IMR-90 (cell line): ENCODE data around the gene ALDOC. TPM values are rescaled to one million over a fixed set of nuclear protein-coding genes. Genes with fewer than 3 reads are reported as not detected.
"Not testable (repeated sequence)": the region's sequence is repeated elsewhere in the genome, so short reads cannot be mapped to it uniquely, and the experiment has no call there.

Experiments
- ATAC-seq: fragments of 200-7000 bp; cut with Tn5 transposase; 2 replicates; pipeline ENCODE4 v1.9.1; 2020; ENCODE audit warnings: low read depth, mild to moderate bottlenecking, moderate library complexity
- BruUV-seq: library from RNA; stranded (reverse); fragments of 400-500 nt; replicated peaks from 2 replicates; lab custom pipeline; 2021; lab: Mats Ljungman, UMichigan
- CTCF ChIA-PET: fragments of 300-600 bp; formaldehyde crosslinking; extraction: SDS; loops from one replicate; lab custom pipeline; 2021; ENCODE audit warnings: antibody characterized with exemption; lab: Yijun Ruan, JAX
- POLR2A ChIA-PET: fragments of 300-600 bp; sonication (Branson Sonifier 250); formaldehyde crosslinking; loops from one replicate; lab custom pipeline; 2022; ENCODE audit warnings: antibody characterized with exemption; ENCODE audit not compliant: unreplicated experiment; lab: Charles Lee
- DNase-seq: peaks from one replicate; pipeline ENCODE4 v3.0.0; 2013
- H2AFZ ChIP-seq: replicated peaks from 2 replicates; pipeline ENCODE3; 2013; ENCODE audit warnings: low read length, mild to moderate bottlenecking; ENCODE audit not compliant: poor library complexity
- H2AK5ac ChIP-seq: 2 replicates; pipeline ENCODE4 v1.6.1; 2013; ENCODE audit warnings: low read depth, low read length, inconsistent platforms
- H2AK9ac ChIP-seq: replicated peaks from 2 replicates; pipeline ENCODE3; 2013; ENCODE audit warnings: mild to moderate bottlenecking, low read depth, low read length, moderate library complexity; ENCODE audit not compliant: poor library complexity
- H2BK120ac ChIP-seq: 2 replicates; pipeline ENCODE4 v1.6.1; 2013; ENCODE audit warnings: low read depth, low read length, inconsistent platforms
- H2BK15ac ChIP-seq: 3 replicates; pipeline ENCODE4 v1.6.1; 2013; ENCODE audit warnings: low read depth, low read length, inconsistent platforms
- H2BK20ac ChIP-seq: 2 replicates; pipeline ENCODE4 v1.6.1; 2013; ENCODE audit warnings: low read depth, mild to moderate bottlenecking, inconsistent platforms, low read length, moderate library complexity
- H2BK5ac ChIP-seq: 2 replicates; pipeline ENCODE4 v1.6.1; 2013; ENCODE audit warnings: mild to moderate bottlenecking, low read depth, low read length, inconsistent platforms; ENCODE audit not compliant: poor library complexity, severe bottlenecking
- H3K14ac ChIP-seq: replicated peaks from 2 replicates; pipeline ENCODE4 v1.6.1; 2013; ENCODE audit warnings: low read depth, low read length, inconsistent platforms
- H3K18ac ChIP-seq: 2 replicates; pipeline ENCODE4 v1.6.1; 2013; ENCODE audit warnings: low read depth, low read length, control low read depth
- H3K23ac ChIP-seq: 2 replicates; pipeline ENCODE4 v1.6.1; 2013; ENCODE audit warnings: low read depth, low read length, inconsistent platforms
- H3K27ac ChIP-seq: 2 replicates; pipeline ENCODE4 v1.5.1; 2013; ENCODE audit warnings: mild to moderate bottlenecking, control low read depth, low read length; ENCODE audit not compliant: insufficient read depth
- H3K27me3 ChIP-seq: 2 replicates; pipeline ENCODE4 v1.6.1; 2013; ENCODE audit warnings: low read length; ENCODE audit not compliant: control insufficient read depth, insufficient read depth
- H3K36me3 ChIP-seq: 2 replicates; pipeline ENCODE4 v1.6.1; 2013; ENCODE audit warnings: low read length, mixed read lengths; ENCODE audit not compliant: control insufficient read depth, insufficient read depth
- H3K4ac ChIP-seq: 2 replicates; pipeline ENCODE4 v1.6.1; 2013; ENCODE audit warnings: low read depth, low read length, inconsistent platforms
- H3K4me1 ChIP-seq: 2 replicates; pipeline ENCODE4 v1.6.1; 2013; ENCODE audit warnings: low read length, mixed read lengths; ENCODE audit not compliant: control insufficient read depth, insufficient read depth
- H3K4me2 ChIP-seq: 2 replicates; pipeline ENCODE4 v1.6.1; 2013; ENCODE audit warnings: low read depth, mild to moderate bottlenecking, control low read depth, low read length, moderate library complexity
- H3K4me3 ChIP-seq: 2 replicates; pipeline ENCODE4 v1.5.1; 2013; ENCODE audit warnings: low read depth, mild to moderate bottlenecking, control low read depth, low read length, moderate library complexity; ENCODE audit not compliant: insufficient read depth
- H3K56ac ChIP-seq: 2 replicates; pipeline ENCODE4 v1.6.1; 2013; ENCODE audit warnings: low read length, inconsistent platforms; ENCODE audit not compliant: insufficient read depth; ENCODE audit errors: extremely low read depth
- H3K79me1 ChIP-seq, 2 experiments: 2 replicates each; pipeline ENCODE4 v1.6.1; 2013; ENCODE audit warnings: low read length in 2 of 2, inconsistent platforms in 1 of 2, low read depth in 1 of 2
- H3K9ac ChIP-seq: 2 replicates; pipeline ENCODE4 v1.6.1; 2013; ENCODE audit warnings: low read depth, low read length, control low read depth
- H3K9me1 ChIP-seq: 2 replicates; pipeline ENCODE4 v1.6.1; 2013; ENCODE audit warnings: low read length, inconsistent platforms; ENCODE audit not compliant: insufficient read depth
- H3K9me3 ChIP-seq: 2 replicates; pipeline ENCODE4 v1.6.1; 2013; ENCODE audit warnings: low read length; ENCODE audit not compliant: control insufficient read depth, insufficient read depth
- H4K20me1 ChIP-seq: 2 replicates; pipeline ENCODE4 v1.6.1; 2013; ENCODE audit warnings: low read length, inconsistent platforms; ENCODE audit not compliant: insufficient read depth
- H4K5ac ChIP-seq: 2 replicates; pipeline ENCODE4 v1.6.1; 2013; ENCODE audit warnings: mild to moderate bottlenecking, low read depth, low read length, control low read depth
- H4K8ac ChIP-seq, 2 experiments: 2 replicates each; pipeline ENCODE4 v1.6.1; 2013; ENCODE audit warnings: low read depth in 2 of 2, low read length in 2 of 2, control low read depth in 1 of 2, inconsistent platforms in 1 of 2
- H4K91ac ChIP-seq: 2 replicates; pipeline ENCODE4 v1.6.1; 2013; ENCODE audit warnings: low read depth, low read length, inconsistent platforms; ENCODE audit not compliant: insufficient read depth
- CEBPB ChIP-seq: IDR thresholded peaks from 2 replicates; pipeline ENCODE4 v1.6.1; 2012; ENCODE audit warnings: low read depth, low read length, improper control_type of control experiment
- POLR2A ChIP-seq: IDR thresholded peaks from 2 replicates; pipeline ENCODE4 v1.6.1; 2012; ENCODE audit warnings: mild to moderate bottlenecking, low read depth, low read length
- RAD21 ChIP-seq: IDR thresholded peaks from 2 replicates; pipeline ENCODE4 v1.6.1; 2012; ENCODE audit warnings: low read length, improper control_type of control experiment
- WGBS, 2 experiments: methylation state at CpG; one replicate each; pipeline versions ENCODE4 v1.1.5 to v1.1.7; 2013; ENCODE audit warnings: missing lambda C conversion rate in 2 of 2; ENCODE audit not compliant: insufficient read length in 1 of 2; ENCODE audit errors: extremely low coverage in 2 of 2; 5-methylcytosine and 5-hydroxymethylcytosine counted together
- dilution Hi-C: fragments of 300-500 bp; cut with HindIII; formaldehyde crosslinking; loops from one replicate; pipeline ENCODE4 v1.14.3; 2018; ENCODE audit warnings: low sequenced_read_pairs; ENCODE audit not compliant: unreplicated experiment
- in situ Hi-C: fragments of 300-500 bp; cut with MboI; formaldehyde crosslinking; loops from 3 replicates; pipeline ENCODE4 v1.14.3; 2019; ENCODE audit warnings: low sequenced_read_pairs, inconsistent platforms, mixed read lengths
- intact Hi-C: fragments of 100-400 bp; cut with micrococcal nuclease; formaldehyde crosslinking; loops from 2 replicates; pipeline ENCODE4 v1.10.0; 2022
- polyA plus RNA-seq, 3 experiments: library from polyadenylated mRNA; depleted of rRNA; stranded (reverse); fragments of >200 nt; gene quantifications; 2 replicates each; pipeline ENCODE4 v1.2.3, GENCODE V29; 2012; ENCODE audit warnings: low replicate concordance in 1 of 3
- total RNA-seq: library from RNA; depleted of rRNA; stranded (reverse); fragments of >200 nt; gene quantifications from 2 replicates; pipeline ENCODE4 v1.2.3, GENCODE V29; 2012

The ALDOC gene
- total and polyA plus RNA-seq, 2 of the 4 experiments (the other 2 are of a cell fraction): 47.0 to 69.7 TPM

GRCh38 chr17:28577466-28577824 lies 750 bp upstream of the ALDOC start:
- Histone ChIP-seq H3K4me2 (no peak overlapping the region), H2BK5ac (no peak overlapping the region)
- POLR2A ChIA-PET: no interaction called here

GRCh38 chr17:28576016-28576415 lies 679 bp downstream of the ALDOC start:
- H4K8ac ChIP-seq, H2AK9ac ChIP-seq, H4K5ac ChIP-seq, H4K20me1 ChIP-seq, DNase-seq, H2BK5ac ChIP-seq, H3K9ac ChIP-seq, H2AFZ ChIP-seq, H3K18ac ChIP-seq, dilution Hi-C loops, H3K27me3 ChIP-seq, H3K56ac ChIP-seq, in situ Hi-C loops, CTCF ChIA-PET, H3K4me1 ChIP-seq, H3K14ac ChIP-seq, H2BK120ac ChIP-seq, H3K4ac ChIP-seq, H3K27ac ChIP-seq, BruUV-seq, intact Hi-C loops, H3K23ac ChIP-seq, H3K9me3 ChIP-seq, ATAC-seq, H2BK15ac ChIP-seq, H2BK20ac ChIP-seq, POLR2A ChIA-PET, H4K91ac ChIP-seq: not testable (repeated sequence)
- Histone ChIP-seq H3K9me1 (peaks cover 11% of the 10 kb centered on the region), H3K4me3 (peak overlapping the region; percentile 10; the same call in 1 of the 2 replicates), H2AK5ac (peak overlapping the region; percentile 36), H3K79me1 (peaks cover 4 to 12% of the 10 kb centered on the region in 2 experiments; a peak in 3 of 4 replicates), H3K36me3 (peaks cover 23% of the 10 kb centered on the region), H3K4me2 (peak overlapping the region; percentile 46)
- no CpG with 5 or more reads among the region's 3 CpGs for WGBS, 2 experiments

More at GRCh38 chr17:28577466-28577824, 750 bp upstream of the ALDOC start:
- H2BK120ac ChIP-seq: no peak overlapping the region
- H3K23ac ChIP-seq: no peak overlapping the region
- H3K79me1 ChIP-seq: peaks cover 4 to 11% of the 10 kb centered on the region in 2 experiments; a peak in 2 of 4 replicates
- TF ChIP-seq CEBPB: no peak
- TF ChIP-seq POLR2A: no peak
- TF ChIP-seq RAD21: no peak
- H3K27me3 ChIP-seq: no peaks in the 10 kb centered on the region
- H3K14ac ChIP-seq: no peak overlapping the region
- intact Hi-C loops: no loop called here
- H3K9ac ChIP-seq: no peak overlapping the region
- peaks cover 11% of the 10 kb centered on the region for H3K9me1 ChIP-seq
- H3K4me1 ChIP-seq: peaks cover 6% of the 10 kb centered on the region; the same call in 1 of the 2 replicates
- H2AK9ac ChIP-seq: peak overlapping the region; percentile 56
- CTCF ChIA-PET: no interaction called here
- no peak overlapping the region for H3K27ac ChIP-seq
- H3K36me3 ChIP-seq: peaks cover 25% of the 10 kb centered on the region
- ATAC-seq (no peak), DNase-seq (no peak)
- dilution Hi-C loops: no loop called here
- no peak overlapping the region for H3K4me3 ChIP-seq
- H2BK15ac ChIP-seq: no peak overlapping the region
- no peak overlapping the region for H4K5ac ChIP-seq
- no peak overlapping the region for H4K91ac ChIP-seq
- no peak overlapping the region for H4K8ac ChIP-seq
- H4K20me1 ChIP-seq: no peaks in the 10 kb centered on the region
- peak overlapping the region; percentile 92 for H2AFZ ChIP-seq
- BruUV-seq: no TSS peak
- H2AK5ac ChIP-seq: no peak overlapping the region
- H3K18ac ChIP-seq: no peak overlapping the region
- no peak overlapping the region for H2BK20ac ChIP-seq
- H3K56ac ChIP-seq: no peak overlapping the region
- no peaks in the 10 kb centered on the region for H3K9me3 ChIP-seq
- no peak overlapping the region for H3K4ac ChIP-seq
- in situ Hi-C loops: no loop called here
- WGBS, 2 experiments: no CpG with 5 or more reads among the region's 3 CpGs
